ENCODE data around the gene AWAT2.
"Not testable (repeated sequence)": the region's sequence is repeated elsewhere in the genome, so short reads cannot be mapped to it uniquely, and the experiment has no call there.

The AWAT2 gene

GRCh38 chrX:70001269-70001668 lies 48.5 kb downstream of the AWAT2 start:
- DNase-seq (ENCODE audit: low read depth) = no peak

- not testable (repeated sequence) for DNase-seq (ENCODE audit: low read depth)
These were observed 51.4 kb downstream of the AWAT2 start for GRCh38 chrX:69998299-69998698.

- no peak for DNase-seq (ENCODE audit: low read depth)
These were observed 53.6 kb downstream of the AWAT2 start for GRCh38 chrX:69996113-69996468.

GRCh38 chrX:69995362-69996112 lies 54.2 kb downstream of the AWAT2 start:
- no peak for DNase-seq (ENCODE audit: low read depth)

- no peak for DNase-seq (ENCODE audit: low read depth)
These were observed 56.2 kb downstream of the AWAT2 start for GRCh38 chrX:69993494-69993893.

- no peak for DNase-seq (ENCODE audit: low read depth)
These were observed 58.1 kb downstream of the AWAT2 start for GRCh38 chrX:69991685-69992084.
